BJ (cell line): ENCODE results near the gene PINK1. TPM values are rescaled to one million over a fixed set of nuclear protein-coding genes. Genes with fewer than 3 reads are reported as not detected.

Source experiments
- CTCF ChIA-PET: fragments of 350-600 bp; formaldehyde crosslinking; extraction: SDS; loops from one replicate; lab custom pipeline; 2021; ENCODE audit warnings: antibody characterized with exemption, inconsistent platforms; lab: Yijun Ruan, JAX
- POLR2A ChIA-PET: fragments of 300-600 bp; sonication (Branson Sonifier 250); formaldehyde crosslinking; extraction: SDS; loops from one replicate; lab custom pipeline; 2021; ENCODE audit warnings: antibody characterized with exemption; lab: Charles Lee
- DNase-seq: peaks from one replicate; pipeline ENCODE4 v3.0.0-alpha.2; 2011; ENCODE audit warnings: low read depth
- H3K27me3 ChIP-seq: 2 replicates; pipeline ENCODE4 v1.6.0; 2011; ENCODE audit warnings: low read length; ENCODE audit not compliant: control insufficient read depth, insufficient read depth
- H3K36me3 ChIP-seq: 2 replicates; pipeline ENCODE4 v1.5.1; 2011; ENCODE audit warnings: low read length; ENCODE audit not compliant: control insufficient read depth, insufficient read depth
- H3K4me3 ChIP-seq: 2 replicates; pipeline ENCODE4 v1.5.1; 2011; ENCODE audit warnings: low read depth, mild to moderate bottlenecking, control low read depth, low read length
- CTCF ChIP-seq: IDR thresholded peaks from 2 replicates; pipeline ENCODE4 v1.5.1; 2011; ENCODE audit warnings: low read depth, mild to moderate bottlenecking, control low read depth, inconsistent platforms, low read length, moderate library complexity; ENCODE audit not compliant: insufficient read depth
- polyA plus RNA-seq: library from polyadenylated mRNA; depleted of rRNA; stranded (reverse); fragments of >200 nt; gene quantifications from 2 replicates; pipeline ENCODE4 v1.2.3, GENCODE V29; 2011

Gene PINK1
- polyA plus RNA-seq, 1 experiment = 89.2 TPM

- ChIA-PET CTCF (interaction anchor here (0.6 kb wide), 1 partner anchor 419 kb away, joined by 3 read pairs; no protein-coding TSS in a partner anchor), POLR2A (no interaction called here)
- DNase-seq = no peak
- TF ChIP-seq CTCF = no peak
- H3K36me3 ChIP-seq = no peaks in the 10 kb centered on the region; the same call in 1 of the 2 replicates
- no peaks in the 10 kb centered on the region for H3K27me3 ChIP-seq
- H3K4me3 ChIP-seq = no peak overlapping the region
These were observed 51.9 kb downstream of the PINK1 start for GRCh38 chr1:20685099-20685662.

GRCh38 chr1:20685741-20686140 is 52.5 kb downstream of the PINK1 start:
- no peak for TF ChIP-seq CTCF
- POLR2A ChIA-PET = no interaction called here
- no peaks in the 10 kb centered on the region; the same call in 1 of the 2 replicates for H3K36me3 ChIP-seq

GRCh38 chr1:20686883-20687725 is 53.8 kb downstream of the PINK1 start:
- Histone ChIP-seq H3K27me3 (no peaks in the 10 kb centered on the region), H3K4me3 (no peak overlapping the region), H3K36me3 (no peaks in the 10 kb centered on the region; the same call in 1 of the 2 replicates)
- no peak for TF ChIP-seq CTCF
- CTCF ChIA-PET = interaction anchor here (0.9 to 2.2 kb wide), 2 partner anchors 10 to 508 kb away, joined by 3 to 9 read pairs; no protein-coding TSS in a partner anchor
- POLR2A ChIA-PET = no interaction called here
- DNase-seq = no peak

More at GRCh38 chr1:20685741-20686140, 52.5 kb downstream of the PINK1 start:
- no peak for DNase-seq
- CTCF ChIA-PET = no interaction called here
- H3K27me3 ChIP-seq = no peaks in the 10 kb centered on the region
- H3K4me3 ChIP-seq = no peak overlapping the region

GRCh38 chr1:20689645-20690056 is 56.4 kb downstream of the PINK1 start:
- CTCF ChIA-PET = no interaction called here
- DNase-seq = no peak
- H3K27me3 ChIP-seq = no peaks in the 10 kb centered on the region
- TF ChIP-seq CTCF = no peak
- no peaks in the 10 kb centered on the region; the same call in 1 of the 2 replicates for H3K36me3 ChIP-seq
- POLR2A ChIA-PET = no interaction called here
- no peak overlapping the region for H3K4me3 ChIP-seq

- Histone ChIP-seq H3K27me3 (no peaks in the 10 kb centered on the region), H3K36me3 (no peaks in the 10 kb centered on the region; the same call in 1 of the 2 replicates), H3K4me3 (no peak overlapping the region)
- POLR2A ChIA-PET = no interaction called here
- TF ChIP-seq CTCF = no peak
- CTCF ChIA-PET = interaction anchor here (1.6 to 9.5 kb wide), 2 partner anchors 25 to 502 kb away, joined by 3 to 147 read pairs; no protein-coding TSS in a partner anchor
- no peak for DNase-seq
These were observed 58.6 kb downstream of the PINK1 start for GRCh38 chr1:20691872-20692271.
